Tibial artery (tissue), 4 donors: Measurements from ENCODE around the gene VAC14.

Source experiments
- DNase-seq, 2 donors: peaks; one replicate each; pipeline ENCODE4 v3.0.0-alpha.2; 2019
- H3K27ac ChIP-seq, 2 donors: fragments of 200-600 bp; sonication (generic) in 1 of 2; 1 replicate in 1 of 2; 2 replicates in 1 of 2; pipeline ENCODE4 v1.5.1; 2018 to 2019; ENCODE audit warnings: mild to moderate bottlenecking in 1 of 2
- H3K27me3 ChIP-seq, 2 donors: fragments of 200-600 bp; sonication (generic) in 1 of 2; one replicate each; pipeline versions ENCODE4 v1.5.1 to v1.6.0; 2016 to 2019
- H3K36me3 ChIP-seq, 3 donors: fragments of 200-600 bp; sonication (generic) in 2 of 3; one replicate each; pipeline ENCODE4 v1.5.1; 2016 to 2019; ENCODE audit warnings: mild to moderate bottlenecking in 2 of 3
- H3K4me1 ChIP-seq, 4 donors: fragments of 200-600 bp; sonication (generic) in 2 of 4; 1 replicate in 3 of 4; 2 replicates in 1 of 4; pipeline ENCODE4 v1.5.1; 2016 to 2019
- H3K4me3 ChIP-seq, 2 donors: fragments of 200-600 bp; sonication (generic) in 1 of 2; 1 replicate in 1 of 2; 2 replicates in 1 of 2; pipeline ENCODE4 v1.5.1; 2018 to 2019; ENCODE audit warnings: mild to moderate bottlenecking in 2 of 2
- H3K9me3 ChIP-seq, 3 donors: fragments of 200-600 bp; sonication (generic) in 1 of 3; one replicate each; pipeline ENCODE4 v1.5.1; 2016 to 2019
- intact Hi-C: fragments of 100-400 bp; cut with DNase I; formaldehyde crosslinking; loops from one replicate; pipeline ENCODE4 v1.15.0; 2023; ENCODE audit warnings: low total_unique reads
- TF ChIP-seq, protein P1 (sequence below), 2 experiments: fragments of 200-600 bp in 1 of 2; fragments of 450-650 bp in 1 of 2; IDR thresholded peaks; one replicate each; pipeline ENCODE4 v1.5.1; 2017 to 2019; ENCODE audit warnings: antibody characterized with exemption in 2 of 2, mild to moderate bottlenecking in 1 of 2, moderate library complexity in 1 of 2

The VAC14 gene

GRCh38 chr16:70805380-70805779 is 4.4 kb upstream of the VAC14 start:
- H3K27ac ChIP-seq = no peak overlapping the region
- TF ChIP-seq, protein P1, sequence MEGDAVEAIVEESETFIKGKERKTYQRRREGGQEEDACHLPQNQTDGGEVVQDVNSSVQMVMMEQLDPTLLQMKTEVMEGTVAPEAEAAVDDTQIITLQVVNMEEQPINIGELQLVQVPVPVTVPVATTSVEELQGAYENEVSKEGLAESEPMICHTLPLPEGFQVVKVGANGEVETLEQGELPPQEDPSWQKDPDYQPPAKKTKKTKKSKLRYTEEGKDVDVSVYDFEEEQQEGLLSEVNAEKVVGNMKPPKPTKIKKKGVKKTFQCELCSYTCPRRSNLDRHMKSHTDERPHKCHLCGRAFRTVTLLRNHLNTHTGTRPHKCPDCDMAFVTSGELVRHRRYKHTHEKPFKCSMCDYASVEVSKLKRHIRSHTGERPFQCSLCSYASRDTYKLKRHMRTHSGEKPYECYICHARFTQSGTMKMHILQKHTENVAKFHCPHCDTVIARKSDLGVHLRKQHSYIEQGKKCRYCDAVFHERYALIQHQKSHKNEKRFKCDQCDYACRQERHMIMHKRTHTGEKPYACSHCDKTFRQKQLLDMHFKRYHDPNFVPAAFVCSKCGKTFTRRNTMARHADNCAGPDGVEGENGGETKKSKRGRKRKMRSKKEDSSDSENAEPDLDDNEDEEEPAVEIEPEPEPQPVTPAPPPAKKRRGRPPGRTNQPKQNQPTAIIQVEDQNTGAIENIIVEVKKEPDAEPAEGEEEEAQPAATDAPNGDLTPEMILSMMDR (IDR thresholded peaks at IDR 0.05) = no peak

GRCh38 chr16:70804734-70805169 is 3.8 kb upstream of the VAC14 start:
- no peak for DNase-seq
- Histone ChIP-seq H3K9me3 (peaks cover 0 to 2% (median 0%) of the 10 kb centered on the region in 3 donors), H3K27ac (no peak overlapping the region), H3K27me3 (peaks cover 0 to 23% of the 10 kb centered on the region in 2 donors), H3K36me3 (no peaks in the 10 kb centered on the region), H3K4me3 (no peak overlapping the region), H3K4me1 (peaks cover 0 to 10% (median 8%) of the 10 kb centered on the region in 4 donors)
- TF ChIP-seq, protein P1 (IDR thresholded peaks at IDR 0.05) = no peak
- intact Hi-C loops = no loop called here

More at GRCh38 chr16:70805380-70805779, 4.4 kb upstream of the VAC14 start:
- no peak overlapping the region for H3K4me3 ChIP-seq
- intact Hi-C loops = no loop called here
- H3K9me3 ChIP-seq = peaks cover 0 to 2% (median 0%) of the 10 kb centered on the region in 3 donors
- H3K36me3 ChIP-seq = no peaks in the 10 kb centered on the region
- peaks cover 0 to 26% of the 10 kb centered on the region in 2 donors for H3K27me3 ChIP-seq
- DNase-seq = no peak
- H3K4me1 ChIP-seq = peaks cover 0 to 3% (median 2%) of the 10 kb centered on the region in 4 donors

GRCh38 chr16:70804153-70804733 is 3.3 kb upstream of the VAC14 start:
- Histone ChIP-seq H3K27ac (no peak overlapping the region), H3K4me1 (peaks cover 0 to 14% (median 13%) of the 10 kb centered on the region in 4 donors), H3K4me3 (no peak overlapping the region), H3K27me3 (peaks cover 0 to 21% of the 10 kb centered on the region in 2 donors), H3K9me3 (peaks cover 0 to 2% (median 0%) of the 10 kb centered on the region in 3 donors), H3K36me3 (no peaks in the 10 kb centered on the region)
- intact Hi-C loops = no loop called here
- no peak for DNase-seq
- TF ChIP-seq, protein P1 (IDR thresholded peaks at IDR 0.05) = no peak

DNA sequence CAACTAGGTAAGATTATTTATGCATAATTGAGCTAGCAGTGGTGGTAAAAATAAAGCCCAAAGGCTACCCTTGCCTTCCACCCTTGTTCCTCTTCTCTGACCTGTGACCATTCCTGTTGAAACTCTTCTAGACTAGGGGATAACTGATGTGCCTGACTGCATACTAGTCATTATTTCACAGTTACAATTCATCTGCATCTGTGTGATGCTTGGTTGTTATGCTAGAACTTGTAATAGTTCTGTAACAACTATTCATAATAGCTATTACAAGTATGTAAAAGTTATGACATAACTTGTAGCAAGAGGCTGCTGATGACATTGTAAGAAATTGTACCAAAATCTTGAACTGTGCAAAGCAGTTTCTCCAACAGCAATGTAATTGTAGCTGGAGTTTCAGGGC is 2.4 kb upstream of the VAC14 start:
- intact Hi-C loops = no loop called here
- DNase-seq = no peak
- Histone ChIP-seq H3K27me3 (peaks cover 0 to 13% of the 10 kb centered on the region in 2 donors), H3K36me3 (no peaks in the 10 kb centered on the region), H3K4me3 (no peak overlapping the region), H3K9me3 (peaks cover 0 to 2% (median 0%) of the 10 kb centered on the region in 3 donors), H3K4me1 (peaks cover 0 to 18% (median 14%) of the 10 kb centered on the region in 4 donors), H3K27ac (no peak overlapping the region)
- TF ChIP-seq, protein P1 (IDR thresholded peaks at IDR 0.05) = no peak

DNA sequence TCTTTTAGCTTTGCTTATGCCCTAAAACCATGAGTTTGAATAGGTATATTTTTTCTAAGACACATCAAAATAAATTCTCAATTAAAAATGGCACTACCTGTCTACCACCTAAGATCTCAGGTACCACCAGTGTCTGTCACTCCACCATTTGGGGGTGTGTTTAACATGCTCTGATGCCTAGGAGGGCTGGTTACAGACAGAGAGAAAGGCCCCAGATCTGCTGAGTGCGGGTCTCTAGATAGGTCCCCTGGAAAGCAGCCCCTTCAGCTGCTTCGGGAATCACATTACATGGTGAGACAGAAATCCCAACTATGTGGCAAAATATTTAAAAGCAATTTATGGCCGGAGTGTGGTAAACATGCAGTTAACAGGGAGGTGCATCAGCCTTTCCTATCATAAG is 653 bp upstream of the VAC14 start:
- peaks cover 0 to 18% (median 14%) of the 10 kb centered on the region in 4 donors for H3K4me1 ChIP-seq
- intact Hi-C loops = no loop called here
- peak overlapping the region; percentile 74 to 91 for H3K4me3 ChIP-seq
- peaks cover 0 to 2% of the 10 kb centered on the region in 2 donors for H3K27me3 ChIP-seq
- H3K27ac ChIP-seq = no peak overlapping the region
- no peak for DNase-seq
- TF ChIP-seq, protein P1 (IDR thresholded peaks at IDR 0.05) = no peak
- H3K9me3 ChIP-seq = peaks cover 0 to 2% (median 0%) of the 10 kb centered on the region in 3 donors
- peaks cover 0 to 8% (median 0%) of the 10 kb centered on the region in 3 donors for H3K36me3 ChIP-seq
